Thyroid gland (tissue), 4 donors: ENCODE data around the gene SULT1C3.

ENCODE experiments used
- POLR2A ChIP-seq, 2 donors: fragments of 450-650 bp; IDR thresholded peaks; one replicate each; pipeline ENCODE4 v1.6.1; 2017; ENCODE audit warnings: antibody characterized with exemption in 2 of 2, mild to moderate bottlenecking in 2 of 2, moderate library complexity in 1 of 2
- TF ChIP-seq, protein P1 (sequence below), 6 experiments: fragments of 200-600 bp in 3 of 6; fragments of 450-650 bp in 3 of 6; sonication (generic) in 3 of 6; IDR thresholded peaks; one replicate each; pipeline ENCODE4 v1.5.1; 2016 to 2019; ENCODE audit warnings: antibody characterized with exemption in 6 of 6, mild to moderate bottlenecking in 2 of 6, inconsistent platforms in 1 of 6, moderate library complexity in 1 of 6

DNA sequence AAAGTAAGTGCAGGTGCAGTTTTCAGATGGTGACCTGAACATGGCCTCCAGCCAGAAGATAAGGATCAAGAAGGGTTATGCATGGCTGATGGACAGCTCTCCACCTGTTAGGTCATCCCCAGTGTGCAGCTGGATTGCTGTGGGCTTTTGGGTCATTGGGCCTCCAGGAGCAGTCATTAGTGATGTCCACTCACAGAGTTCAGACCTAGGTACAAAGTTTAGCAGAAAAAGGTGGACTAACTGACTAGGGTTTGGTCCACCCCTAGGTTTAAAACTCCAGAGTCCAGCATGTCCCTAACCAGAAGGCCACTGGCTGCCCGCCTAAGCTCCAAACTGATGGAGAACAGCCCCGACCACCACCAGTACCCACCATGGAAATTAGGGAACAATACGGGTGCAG lies 30.6 kb downstream of the SULT1C3 start:
- TF ChIP-seq, protein P1, sequence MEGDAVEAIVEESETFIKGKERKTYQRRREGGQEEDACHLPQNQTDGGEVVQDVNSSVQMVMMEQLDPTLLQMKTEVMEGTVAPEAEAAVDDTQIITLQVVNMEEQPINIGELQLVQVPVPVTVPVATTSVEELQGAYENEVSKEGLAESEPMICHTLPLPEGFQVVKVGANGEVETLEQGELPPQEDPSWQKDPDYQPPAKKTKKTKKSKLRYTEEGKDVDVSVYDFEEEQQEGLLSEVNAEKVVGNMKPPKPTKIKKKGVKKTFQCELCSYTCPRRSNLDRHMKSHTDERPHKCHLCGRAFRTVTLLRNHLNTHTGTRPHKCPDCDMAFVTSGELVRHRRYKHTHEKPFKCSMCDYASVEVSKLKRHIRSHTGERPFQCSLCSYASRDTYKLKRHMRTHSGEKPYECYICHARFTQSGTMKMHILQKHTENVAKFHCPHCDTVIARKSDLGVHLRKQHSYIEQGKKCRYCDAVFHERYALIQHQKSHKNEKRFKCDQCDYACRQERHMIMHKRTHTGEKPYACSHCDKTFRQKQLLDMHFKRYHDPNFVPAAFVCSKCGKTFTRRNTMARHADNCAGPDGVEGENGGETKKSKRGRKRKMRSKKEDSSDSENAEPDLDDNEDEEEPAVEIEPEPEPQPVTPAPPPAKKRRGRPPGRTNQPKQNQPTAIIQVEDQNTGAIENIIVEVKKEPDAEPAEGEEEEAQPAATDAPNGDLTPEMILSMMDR (IDR thresholded peaks at IDR 0.05): no peak
- no peak for TF ChIP-seq POLR2A (IDR thresholded peaks at IDR 0.05)
